HepG2 (cell line): Measurements from ENCODE around the gene CRB1. TPM values are rescaled to one million over a fixed set of nuclear protein-coding genes. Genes with fewer than 3 reads are reported as not detected.

ENCODE experiments used
- ATF6 ChIP-seq: sonication (generic); formaldehyde crosslinking; conservative IDR thresholded peaks from 2 replicates; pipeline ENCODE4 v1.4.0; 2020; ENCODE audit warnings: missing genetic modification reagents
- BORCS8-MEF2B ChIP-seq: sonication (generic); formaldehyde crosslinking; IDR thresholded peaks from 2 replicates; pipeline ENCODE4 v1.8.0; 2022; ENCODE audit warnings: mild to moderate bottlenecking, missing genetic modification reagents
- BRD4 ChIP-seq: sonication (generic); formaldehyde crosslinking; IDR thresholded peaks from 2 replicates; pipeline ENCODE4 v1.4.0; 2020; ENCODE audit warnings: missing genetic modification reagents
- FOXK1 ChIP-seq: sonication (generic); formaldehyde crosslinking; IDR thresholded peaks from 2 replicates; pipeline ENCODE4 v1.4.0; 2020; ENCODE audit warnings: low read depth, missing genetic modification reagents, borderline replicate concordance
- IRF2 ChIP-seq: IDR thresholded peaks from 2 replicates; pipeline ENCODE4 v1.6.1; 2018; ENCODE audit warnings: missing genetic modification reagents, missing compliant biosample characterization
- PTBP1 ChIP-seq: fragments of 200-400 bp; formaldehyde crosslinking; IDR thresholded peaks from 2 replicates; pipeline ENCODE4 v1.6.1; 2018; ENCODE audit warnings: low read length, low read depth; ENCODE audit not compliant: poor library complexity, severe bottlenecking
- RFX3 ChIP-seq: IDR thresholded peaks from 2 replicates; pipeline ENCODE4 v1.6.1; 2016; ENCODE audit warnings: missing biosample characterization, missing genetic modification reagents
- RFXAP ChIP-seq: sonication (generic); formaldehyde crosslinking; IDR thresholded peaks from 2 replicates; pipeline ENCODE4 v1.4.0; 2020; ENCODE audit warnings: missing genetic modification reagents, borderline replicate concordance
- SIX1 ChIP-seq: sonication (generic); formaldehyde crosslinking; IDR thresholded peaks from 2 replicates; pipeline ENCODE4 v1.4.0; 2020; ENCODE audit warnings: missing genetic modification reagents, borderline replicate concordance
- SMAD1 ChIP-seq: sonication (generic); formaldehyde crosslinking; IDR thresholded peaks from 2 replicates; pipeline ENCODE4 v1.4.0; 2020; ENCODE audit warnings: missing genetic modification reagents, low read depth, mild to moderate bottlenecking, borderline replicate concordance
- SMAD3 ChIP-seq: sonication (generic); formaldehyde crosslinking; IDR thresholded peaks from 2 replicates; pipeline ENCODE4 v1.4.0; 2020; ENCODE audit warnings: missing genetic modification reagents
- TEF ChIP-seq: sonication (generic); formaldehyde crosslinking; IDR thresholded peaks from 2 replicates; pipeline ENCODE4 v1.5.0; 2020; ENCODE audit warnings: missing genetic modification reagents
- TERF1 ChIP-seq: sonication (generic); formaldehyde crosslinking; IDR thresholded peaks from 2 replicates; pipeline ENCODE4 v1.8.0; 2022; ENCODE audit warnings: mild to moderate bottlenecking, missing genetic modification reagents, moderate library complexity
- THRA ChIP-seq: sonication (generic); formaldehyde crosslinking; IDR thresholded peaks from 2 replicates; pipeline ENCODE4 v1.4.0; 2020; ENCODE audit warnings: missing genetic modification reagents, borderline replicate concordance
- TRIM22 ChIP-seq: fragments of 450-650 bp; IDR thresholded peaks from 2 replicates; pipeline ENCODE4 v1.6.1; 2017
- USF2 ChIP-seq, 2 experiments: sonication (generic) in 1 of 2; formaldehyde crosslinking in 1 of 2; IDR thresholded peaks; 2 replicates each; pipeline versions ENCODE4 v1.5.1 to v1.6.1; 2011 to 2020; ENCODE audit warnings: borderline replicate concordance in 1 of 2, low read depth in 1 of 2, low read length in 1 of 2, mild to moderate bottlenecking in 1 of 2, missing genetic modification reagents in 1 of 2, moderate library complexity in 1 of 2
- ZFY ChIP-seq: sonication (generic); formaldehyde crosslinking; IDR thresholded peaks from 2 replicates; pipeline ENCODE4 v1.4.0; 2020; ENCODE audit warnings: missing genetic modification reagents
- ZNF232 ChIP-seq: sonication (generic); formaldehyde crosslinking; IDR thresholded peaks from 2 replicates; pipeline ENCODE4 v1.4.0; 2020; ENCODE audit warnings: missing genetic modification reagents, borderline replicate concordance
- ZNF737 ChIP-seq: sonication (generic); formaldehyde crosslinking; IDR thresholded peaks from 2 replicates; pipeline ENCODE4 v1.5.0; 2020; ENCODE audit warnings: missing genetic modification reagents, mild to moderate bottlenecking, borderline replicate concordance
- ZSCAN29 ChIP-seq: sonication (generic); formaldehyde crosslinking; conservative IDR thresholded peaks from 2 replicates; pipeline ENCODE4 v1.4.0; 2020; ENCODE audit warnings: mild to moderate bottlenecking, missing genetic modification reagents
- polyA plus RNA-seq, 8 experiments: library from polyadenylated mRNA; depleted of rRNA in 3 of 8; stranded (reverse) in 7 of 8; unstranded in 1 of 8; fragments of >200 nt; fragmentation: Illumina TruSeq in 4 of 8; extraction: Trizol in 4 of 8; gene quantifications; 2 replicates each; pipeline versions ENCODE4 v1.2.1 to v1.2.3, GENCODE V29; 2011 to 2016; ENCODE audit warnings: low read depth in 4 of 8, missing spikeins in 1 of 8, mixed read lengths in 1 of 8; ENCODE audit not compliant: insufficient read depth in 1 of 8
- total RNA-seq, 5 experiments: library from RNA; depleted of rRNA; stranded (reverse); fragments of >200 nt; fragmentation: Illumina TruSeq; extraction: Trizol; gene quantifications; 2 replicates each; pipeline ENCODE4 v1.2.3, GENCODE V29; 2016; ENCODE audit warnings: low read depth in 1 of 5

Gene CRB1
- total and polyA plus RNA-seq, 2 of the 13 experiments (the other 11 are each of a cell fraction or from before 2014, with no cell fraction given), result 0.01 TPM; not detected in 1

GRCh38 chr1:197356723-197357533 lies 88.9 kb downstream of the CRB1 start (continued):
- TF ChIP-seq USF2 (IDR thresholded peaks at IDR 0.05; ENCODE audit: low read depth, low read length) (no peak), USF2 (CRISPR knock-in tag; IDR thresholded peaks at IDR 0.05; ENCODE audit: borderline replicate concordance) (no peak), PTBP1 (no peak), ZFY (CRISPR knock-in tag) (no peak), RFX3 (no peak), SMAD3 (CRISPR knock-in tag) (no peak), SMAD1 (no peak), ZSCAN29 (CRISPR knock-in tag) (no peak), ZNF232 (CRISPR knock-in tag) (no peak), IRF2 (CRISPR knock-in tag) (no peak), ATF6 (CRISPR knock-in tag) (no peak), SIX1 (CRISPR knock-in tag) (peak; percentile 35; the same call in 1 of the 2 replicates), TEF (no peak), FOXK1 (CRISPR knock-in tag) (no peak), TRIM22 (no peak), ZNF737 (no peak), RFXAP (no peak), TERF1 (no peak), BRD4 (no peak), THRA (CRISPR knock-in tag) (no peak), BORCS8-MEF2B (no peak)
